HCT116 (cell line): ENCODE results near the gene CCRL2. TPM values are rescaled to one million over a fixed set of nuclear protein-coding genes. Genes with fewer than 3 reads are reported as not detected.

Experiments used
- ATAC-seq: fragments of 200-7000 bp; cut with Tn5 transposase; 2 replicates; pipeline ENCODE4 v1.9.1; 2020; ENCODE audit warnings: mild to moderate bottlenecking, moderate library complexity
- BruUV-seq: library from RNA; stranded (reverse); fragments of 400-500 nt; replicated peaks from 2 replicates; lab custom pipeline; 2021; lab: Mats Ljungman, UMichigan
- CTCF ChIA-PET: fragments of 300-600 bp; sonication (Branson Sonifier 250); formaldehyde crosslinking; loops from one replicate; lab custom pipeline; 2021; ENCODE audit warnings: antibody characterized with exemption; lab: Charles Lee
- POLR2A ChIA-PET: fragments of 300-600, 350-600 bp; sonication (Branson Sonifier 250); formaldehyde crosslinking; loops from one replicate; lab custom pipeline; 2021; ENCODE audit warnings: antibody characterized with exemption; lab: Charles Lee
- RAD21 ChIA-PET, 2 experiments: fragments of 300-600 bp; sonication (Branson Sonifier 250); formaldehyde crosslinking; loops; one replicate each; lab custom pipeline; 2023; ENCODE audit warnings: low total read pairs in 2 of 2; ENCODE audit not compliant: uncharacterized antibody in 2 of 2, unreplicated experiment in 2 of 2, low non-redundant PET in 1 of 2; lab: Charles Lee
- DNase-seq: peaks from one replicate; pipeline ENCODE4 v3.0.0-alpha.2; 2010; ENCODE audit warnings: low read depth, low spot score
- H2AFZ ChIP-seq: fragments of 200-600 bp; shearing (Covaris generic), sonication (generic); 2 replicates; pipeline ENCODE4 v1.6.1; 2017; ENCODE audit warnings: low read depth, mixed run types, mixed read lengths, antibody characterized with exemption, low read length; ENCODE audit not compliant: poor library complexity, severe bottlenecking
- H3K27ac ChIP-seq: 2 replicates; pipeline ENCODE4 v1.5.1; 2012; ENCODE audit warnings: low read depth, low read length
- H3K27me3 ChIP-seq: fragments of 200-600 bp; sonication (generic); 2 replicates; pipeline ENCODE4 v1.6.1; 2016; ENCODE audit warnings: mixed run types, low read length, mixed read lengths; ENCODE audit not compliant: insufficient read depth
- H3K36me3 ChIP-seq, 2 experiments: fragments of 200-500 bp in 1 of 2; fragments of 200-600 bp in 1 of 2; sonication (Bioruptor generic) in 1 of 2; sonication (generic) in 1 of 2; 2 replicates each; pipeline versions ENCODE4 v1.5.1 to v1.6.1; 2014 to 2016; ENCODE audit warnings: low read length in 2 of 2, inconsistent platforms in 1 of 2, mixed read lengths in 1 of 2, mixed run types in 1 of 2; ENCODE audit not compliant: insufficient read depth in 2 of 2, control insufficient read depth in 1 of 2
- H3K4me1 ChIP-seq, 2 experiments: fragments of 200-600 bp in 1 of 2; sonication (generic) in 1 of 2; 2 replicates each; pipeline versions ENCODE4 v1.5.1 to v1.6.1; 2012 to 2017; ENCODE audit warnings: low read length in 2 of 2, inconsistent platforms in 1 of 2, mild to moderate bottlenecking in 1 of 2, mixed read lengths in 1 of 2, mixed run types in 1 of 2, moderate library complexity in 1 of 2; ENCODE audit not compliant: insufficient read depth in 2 of 2, control insufficient read depth in 1 of 2
- H3K4me2 ChIP-seq: fragments of 200-600 bp; sonication (generic); 2 replicates; pipeline ENCODE4 v1.6.1; 2017; ENCODE audit warnings: mixed run types, low read length, mixed read lengths
- H3K4me3 ChIP-seq, 2 experiments: fragments of 200-600 bp in 1 of 2; sonication (generic) in 1 of 2; replicated peaks in 1 of 2; 2 replicates each; pipeline ENCODE4 v1.5.1; 2011 to 2016; ENCODE audit warnings: low read length in 2 of 2, control low read depth in 1 of 2, low read depth in 1 of 2, mild to moderate bottlenecking in 1 of 2, mixed read lengths in 1 of 2, mixed run types in 1 of 2
- H3K79me2 ChIP-seq: fragments of 200-600 bp; sonication (generic); 2 replicates; pipeline ENCODE4 v1.6.1; 2017; ENCODE audit warnings: mild to moderate bottlenecking, mixed run types, low read length, moderate library complexity, mixed read lengths; ENCODE audit not compliant: insufficient read depth
- H3K9ac ChIP-seq: fragments of 200-600 bp; sonication (generic); 2 replicates; pipeline ENCODE4 v1.6.1; 2016; ENCODE audit warnings: low read length, mixed read lengths
- H3K9me2 ChIP-seq: fragments of 200-600 bp; sonication (generic), shearing (Covaris generic); 2 replicates; pipeline ENCODE4 v1.6.1; 2017; ENCODE audit warnings: mixed run types, mild to moderate bottlenecking, moderate library complexity; ENCODE audit not compliant: insufficient read depth
- H3K9me3 ChIP-seq, 2 experiments: fragments of 200-500 bp in 1 of 2; fragments of 200-600 bp in 1 of 2; sonication (Bioruptor generic) in 1 of 2; sonication (generic) in 1 of 2; 2 replicates each; pipeline ENCODE4 v1.6.1; 2014 to 2017; ENCODE audit warnings: low read length in 2 of 2, mixed read lengths in 2 of 2, inconsistent platforms in 1 of 2, low read depth in 1 of 2, mild to moderate bottlenecking in 1 of 2, mixed run types in 1 of 2, moderate library complexity in 1 of 2; ENCODE audit not compliant: control insufficient read depth in 1 of 2, insufficient read depth in 1 of 2
- H4K20me1 ChIP-seq: fragments of 200-600 bp; sonication (generic), shearing (Covaris generic); 2 replicates; pipeline ENCODE4 v1.6.1; 2017; ENCODE audit warnings: mixed run types, mild to moderate bottlenecking, moderate library complexity; ENCODE audit not compliant: insufficient read depth
- CBX3 ChIP-seq: IDR thresholded peaks from 2 replicates; pipeline ENCODE4 v1.6.1; 2012; ENCODE audit warnings: low read depth
- CTCF ChIP-seq, 3 experiments: fragments of 200-600 bp in 1 of 3; sonication (generic) in 1 of 3; IDR thresholded peaks in 2 of 3; conservative IDR thresholded peaks in 1 of 3; 2 replicates each; pipeline ENCODE4 v1.5.1; 2012 to 2017; ENCODE audit warnings: low read depth in 2 of 3, low read length in 2 of 3, antibody characterized with exemption in 1 of 3, borderline replicate concordance in 1 of 3, control low read depth in 1 of 3, mild to moderate bottlenecking in 1 of 3, mixed read lengths in 1 of 3, mixed run types in 1 of 3, moderate library complexity in 1 of 3; ENCODE audit not compliant: insufficient read depth in 1 of 3
- EGR1 ChIP-seq: IDR thresholded peaks from 2 replicates; pipeline ENCODE4 v1.6.1; 2012; ENCODE audit warnings: low read depth
- EZH2phosphoT487 ChIP-seq: fragments of 200-600 bp; IDR thresholded peaks from 2 replicates; pipeline ENCODE4 v1.6.1; 2018; ENCODE audit warnings: antibody characterized with exemption, borderline replicate concordance
- FOSL1 ChIP-seq: IDR thresholded peaks from 2 replicates; pipeline ENCODE4 v1.6.1; 2012; ENCODE audit warnings: low read depth
- MAX ChIP-seq: IDR thresholded peaks from 2 replicates; pipeline ENCODE4 v1.6.1; 2012
- POLR2AphosphoS5 ChIP-seq: IDR thresholded peaks from 2 replicates; pipeline ENCODE4 v1.6.1; 2011; ENCODE audit warnings: mild to moderate bottlenecking, low read depth, low read length, moderate library complexity
- RAD21 ChIP-seq: IDR thresholded peaks from 2 replicates; pipeline ENCODE4 v1.6.1; 2012; ENCODE audit warnings: low read depth, mild to moderate bottlenecking
- SIN3A ChIP-seq: IDR thresholded peaks from 2 replicates; pipeline ENCODE4 v1.6.1; 2012; ENCODE audit warnings: low read depth
- SP1 ChIP-seq: IDR thresholded peaks from 2 replicates; pipeline ENCODE4 v1.6.1; 2012; ENCODE audit warnings: low read depth
- SRF ChIP-seq: IDR thresholded peaks from 2 replicates; pipeline ENCODE4 v1.6.1; 2012; ENCODE audit warnings: low read depth
- TCF7L2 ChIP-seq: IDR thresholded peaks from 2 replicates; pipeline ENCODE4 v1.7.0; 2011; ENCODE audit warnings: borderline replicate concordance, inconsistent platforms; ENCODE audit not compliant: insufficient read depth, insufficient read length; ENCODE audit errors: extremely low read depth
- YY1 ChIP-seq: IDR thresholded peaks from 2 replicates; pipeline ENCODE4 v1.6.1; 2011; ENCODE audit warnings: low read length, low read depth, moderate library complexity, mild to moderate bottlenecking; ENCODE audit not compliant: insufficient replicate concordance; ENCODE audit errors: extremely low read depth
- ZBTB33 ChIP-seq: IDR thresholded peaks from 2 replicates; pipeline ENCODE4 v1.6.1; 2011; ENCODE audit warnings: mild to moderate bottlenecking, low read length, moderate library complexity; ENCODE audit not compliant: insufficient replicate concordance; ENCODE audit errors: extremely low read depth
- ZFX ChIP-seq: fragments of 450-650 bp; IDR thresholded peaks from 2 replicates; pipeline ENCODE4 v1.6.1; 2017
- ZNF274 ChIP-seq: fragments of 200-500 bp; sonication (Bioruptor generic); IDR thresholded peaks from 2 replicates; pipeline ENCODE4 v1.6.1; 2014; ENCODE audit warnings: mild to moderate bottlenecking, low read depth, low read length, inconsistent platforms
- intact Hi-C: fragments of 100-400 bp; cut with micrococcal nuclease; formaldehyde crosslinking; loops from 2 replicates; pipeline ENCODE4 v1.10.0; 2022
- total RNA-seq: library from RNA; stranded (reverse); gene quantifications from one replicate; pipeline ENCODE4 v1.2.1, GENCODE V29; 2021; ENCODE audit not compliant: unreplicated experiment
- TF ChIP-seq, protein P1 (sequence below): IDR thresholded peaks from 2 replicates; pipeline ENCODE4 v1.6.1; 2012
- TF ChIP-seq, protein P2 (sequence below): IDR thresholded peaks from 2 replicates; pipeline ENCODE4 v1.6.1; 2012; ENCODE audit warnings: low read depth

CCRL2 gene
- total RNA-seq, 1 experiment from 2014 or later = not detected

DNA sequence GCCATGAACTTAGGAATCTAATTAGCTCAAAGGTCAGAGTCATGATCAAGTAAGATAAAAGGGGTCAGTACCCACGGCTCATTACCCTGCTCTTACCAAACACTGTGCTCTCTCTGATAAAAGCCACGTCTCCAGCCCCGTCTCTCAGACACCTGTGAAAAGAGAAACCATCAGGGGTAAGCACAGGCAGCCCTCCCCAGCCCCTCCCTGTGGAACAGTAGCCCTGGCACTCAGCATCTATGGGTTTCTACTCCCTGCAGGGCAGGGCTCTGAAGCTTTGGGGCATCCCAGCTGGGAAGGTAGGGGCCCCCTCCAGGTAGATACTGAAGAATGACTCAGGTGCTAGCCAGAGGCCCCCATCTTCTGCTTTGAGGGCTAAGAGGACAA is 47.1 kb downstream of the CCRL2 start:
- TF ChIP-seq, protein P1, sequence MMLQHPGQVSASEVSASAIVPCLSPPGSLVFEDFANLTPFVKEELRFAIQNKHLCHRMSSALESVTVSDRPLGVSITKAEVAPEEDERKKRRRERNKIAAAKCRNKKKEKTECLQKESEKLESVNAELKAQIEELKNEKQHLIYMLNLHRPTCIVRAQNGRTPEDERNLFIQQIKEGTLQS = no peak
- TF ChIP-seq SIN3A = no peak
- no peak for TF ChIP-seq EZH2phosphoT487
- no peak for TF ChIP-seq MAX
- no peak for TF ChIP-seq POLR2AphosphoS5
- no peak for TF ChIP-seq RAD21
- TF ChIP-seq SP1 = no peak
- TF ChIP-seq ZNF274 = no peak
- TF ChIP-seq, protein P2, sequence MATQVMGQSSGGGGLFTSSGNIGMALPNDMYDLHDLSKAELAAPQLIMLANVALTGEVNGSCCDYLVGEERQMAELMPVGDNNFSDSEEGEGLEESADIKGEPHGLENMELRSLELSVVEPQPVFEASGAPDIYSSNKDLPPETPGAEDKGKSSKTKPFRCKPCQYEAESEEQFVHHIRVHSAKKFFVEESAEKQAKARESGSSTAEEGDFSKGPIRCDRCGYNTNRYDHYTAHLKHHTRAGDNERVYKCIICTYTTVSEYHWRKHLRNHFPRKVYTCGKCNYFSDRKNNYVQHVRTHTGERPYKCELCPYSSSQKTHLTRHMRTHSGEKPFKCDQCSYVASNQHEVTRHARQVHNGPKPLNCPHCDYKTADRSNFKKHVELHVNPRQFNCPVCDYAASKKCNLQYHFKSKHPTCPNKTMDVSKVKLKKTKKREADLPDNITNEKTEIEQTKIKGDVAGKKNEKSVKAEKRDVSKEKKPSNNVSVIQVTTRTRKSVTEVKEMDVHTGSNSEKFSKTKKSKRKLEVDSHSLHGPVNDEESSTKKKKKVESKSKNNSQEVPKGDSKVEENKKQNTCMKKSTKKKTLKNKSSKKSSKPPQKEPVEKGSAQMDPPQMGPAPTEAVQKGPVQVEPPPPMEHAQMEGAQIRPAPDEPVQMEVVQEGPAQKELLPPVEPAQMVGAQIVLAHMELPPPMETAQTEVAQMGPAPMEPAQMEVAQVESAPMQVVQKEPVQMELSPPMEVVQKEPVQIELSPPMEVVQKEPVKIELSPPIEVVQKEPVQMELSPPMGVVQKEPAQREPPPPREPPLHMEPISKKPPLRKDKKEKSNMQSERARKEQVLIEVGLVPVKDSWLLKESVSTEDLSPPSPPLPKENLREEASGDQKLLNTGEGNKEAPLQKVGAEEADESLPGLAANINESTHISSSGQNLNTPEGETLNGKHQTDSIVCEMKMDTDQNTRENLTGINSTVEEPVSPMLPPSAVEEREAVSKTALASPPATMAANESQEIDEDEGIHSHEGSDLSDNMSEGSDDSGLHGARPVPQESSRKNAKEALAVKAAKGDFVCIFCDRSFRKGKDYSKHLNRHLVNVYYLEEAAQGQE = no peak
- no peak for TF ChIP-seq TCF7L2
- no peak for TF ChIP-seq ZFX
- TF ChIP-seq ZBTB33 = no peak
- TF ChIP-seq YY1 = no peak
- no peak for TF ChIP-seq FOSL1
- TF ChIP-seq CBX3 = no peak
- no peak for TF ChIP-seq EGR1
- no peak for TF ChIP-seq CTCF (IDR thresholded peaks at IDR 0.05 in 2 of 3, conservative IDR thresholded peaks at IDR 0.05 in 1 of 3; ENCODE audit: borderline replicate concordance in 1 of 3, insufficient read depth in 1 of 3, low read depth in 2 of 3, low read length in 2 of 3)
- no peak for TF ChIP-seq SRF
- H3K27ac ChIP-seq = no peak overlapping the region
- H3K27me3 ChIP-seq = 0 out of 2 replicates have a peak, but pooled peaks cover 13% of the 10 kb centered on the region
- no TSS peak for BruUV-seq
- DNase-seq = no peak
- intact Hi-C loops = no loop called here
- H3K36me3 ChIP-seq = no peaks in the 10 kb centered on the region
- no peaks in the 10 kb centered on the region for H3K9me3 ChIP-seq
- no peak overlapping the region for H2AFZ ChIP-seq
- no peak overlapping the region for H3K4me3 ChIP-seq
- no peaks in the 10 kb centered on the region for H3K79me2 ChIP-seq
- H3K9ac ChIP-seq = no peak overlapping the region
- RAD21 ChIA-PET = no interaction called here
- H3K4me2 ChIP-seq = no peak overlapping the region
- ATAC-seq = no peak
- no peaks in the 10 kb centered on the region for H4K20me1 ChIP-seq
- no peaks in the 10 kb centered on the region for H3K4me1 ChIP-seq
- POLR2A ChIA-PET = no interaction called here
- H3K9me2 ChIP-seq = no peaks in the 10 kb centered on the region
- CTCF ChIA-PET = interaction anchor here (1.5 kb wide), 1 partner anchor 35 kb away, joined by 4 read pairs; no protein-coding TSS in a partner anchor
